Measurements from ENCODE around the gene HS6ST2. TPM values are rescaled to one million over a fixed set of nuclear protein-coding genes. Genes with fewer than 3 reads are reported as not detected.

The HS6ST2 gene
- total RNA-seq, 4 donors from 2014 or later, result 0.14 to 1.1 TPM; not detected in 2

GRCh38 chrX:132576939-132577338, 381.5 kb downstream of the HS6ST2 start:
- Histone ChIP-seq H3K4me3 (no peak overlapping the region), H3K27me3 (no peaks in the 10 kb centered on the region), H3K27ac (no peak overlapping the region), H3K4me1 (no peaks in the 10 kb centered on the region), H3K36me3 (no peaks in the 10 kb centered on the region), H3K9me3 (no peaks in the 10 kb centered on the region)
- in situ Hi-C loops (cut with MboI; ENCODE audit: low pct_ligation_motif_present in 1 of 4, low pct_unique_long_range_greater_than_20kb in 1 of 4, low sequenced_read_pairs in 3 of 4) (no loop called here), intact Hi-C loops (cut with DNase I; ENCODE audit: low total_unique reads) (no loop called here)
- 52 to 100% methylated on average over 1 to 2 of the region's 2 CpGs for WGBS, 2 donors (ENCODE audit: low coverage in 1 of 2)
- TF ChIP-seq CTCF (IDR thresholded peaks at IDR 0.05) (no peak), EP300 (IDR thresholded peaks at IDR 0.05; ENCODE audit: low read depth) (no peak), POLR2A (IDR thresholded peaks at IDR 0.05) (no peak), POLR2AphosphoS5 (IDR thresholded peaks at IDR 0.05) (no peak)
- no peak for DNase-seq

Small RNA genes within 50 kb of the gene (small RNA-seq; reads per million reads assigned to genes)
- gene RNU6-98P (0 reads per million in 4 donors), gene Z82205.1 (0 reads per million in 4 donors)

Other genes with a start within 250 kb of the HS6ST2 start
- gene USP26, start 138.5 kb upstream of the HS6ST2 start, total RNA-seq, result not detected